ENCODE results near the gene CEP250.

CEP250 gene

GRCh38 chr20:35499271-35499670 lies 43.9 kb downstream of the CEP250 start:
- no peak for DNase-seq (ENCODE audit: low spot score)
- TF ChIP-seq CTCF (IDR thresholded peaks at IDR 0.05; ENCODE audit: extremely low read depth, insufficient read depth, missing control alignments), result no peak
- in situ Hi-C loops (cut with MboI; ENCODE audit: low pct_unique_long_range_greater_than_20kb, low sequenced_read_pairs, unreplicated experiment), result no loop called here

- DNase-seq (ENCODE audit: low spot score), result peak; percentile 48
- TF ChIP-seq CTCF (IDR thresholded peaks at IDR 0.05; ENCODE audit: extremely low read depth, insufficient read depth, missing control alignments), result no peak
- in situ Hi-C loops (cut with MboI; ENCODE audit: low pct_unique_long_range_greater_than_20kb, low sequenced_read_pairs, unreplicated experiment), result no loop called here
These were observed 47.0 kb downstream of the CEP250 start for GRCh38 chr20:35502352-35502751.

- in situ Hi-C loops (cut with MboI; ENCODE audit: low pct_unique_long_range_greater_than_20kb, low sequenced_read_pairs, unreplicated experiment), result no loop called here
- no peak for TF ChIP-seq CTCF (IDR thresholded peaks at IDR 0.05; ENCODE audit: extremely low read depth, insufficient read depth, missing control alignments)
These were observed 47.9 kb downstream of the CEP250 start for GRCh38 chr20:35503281-35503680.

GRCh38 chr20:35503841-35504561 lies 48.6 kb downstream of the CEP250 start:
- in situ Hi-C loops (cut with MboI; ENCODE audit: low pct_unique_long_range_greater_than_20kb, low sequenced_read_pairs, unreplicated experiment), result no loop called here
- DNase-seq (ENCODE audit: low spot score), result no peak
- TF ChIP-seq CTCF (IDR thresholded peaks at IDR 0.05; ENCODE audit: extremely low read depth, insufficient read depth, missing control alignments), result no peak

More at GRCh38 chr20:35503281-35503680, 47.9 kb downstream of the CEP250 start:
- DNase-seq (ENCODE audit: low spot score), result no peak

- in situ Hi-C loops (cut with MboI; ENCODE audit: low pct_unique_long_range_greater_than_20kb, low sequenced_read_pairs, unreplicated experiment), result no loop called here
- no peak for TF ChIP-seq CTCF (IDR thresholded peaks at IDR 0.05; ENCODE audit: extremely low read depth, insufficient read depth, missing control alignments)
- DNase-seq (ENCODE audit: low spot score), result no peak
These were observed 49.4 kb downstream of the CEP250 start for GRCh38 chr20:35504751-35505150.

GRCh38 chr20:35506179-35506578 lies 50.8 kb downstream of the CEP250 start:
- in situ Hi-C loops (cut with MboI; ENCODE audit: low pct_unique_long_range_greater_than_20kb, low sequenced_read_pairs, unreplicated experiment), result no loop called here
- no peak for DNase-seq (ENCODE audit: low spot score)
- no peak for TF ChIP-seq CTCF (IDR thresholded peaks at IDR 0.05; ENCODE audit: extremely low read depth, insufficient read depth, missing control alignments)
